ENCODE measurements around the gene CSTF1. TPM values are rescaled to one million over a fixed set of nuclear protein-coding genes. Genes with fewer than 3 reads are reported as not detected.

The CSTF1 gene
- total and polyA plus RNA-seq, 8 donors: 30.0 to 44.6 (median 41.5) TPM

GRCh38 chr20:56445130-56445529, 52.7 kb downstream of the CSTF1 start:
- Histone ChIP-seq H3K9me3 (no peaks in the 10 kb centered on the region), H3K36me3 (peaks cover 0 to 5% of the 10 kb centered on the region in 2 donors), H3K27me3 (peaks cover 0 to 15% of the 10 kb centered on the region in 2 donors), H3K4me1 (peaks cover 4 to 19% of the 10 kb centered on the region in 2 donors), H3K4me3 (no peak overlapping the region), H3K27ac (no peak overlapping the region)
- no peak for TF ChIP-seq CTCF (IDR thresholded peaks at IDR 0.05)
- DNase-seq (no peak), ATAC-seq (no peak)
- intact Hi-C loops (cut with DNase I): no loop called here

- Histone ChIP-seq H3K9me3 (no peaks in the 10 kb centered on the region), H3K27me3 (peaks cover 0 to 15% of the 10 kb centered on the region in 2 donors), H3K27ac (no peak overlapping the region), H3K36me3 (peaks cover 0 to 5% of the 10 kb centered on the region in 2 donors), H3K4me3 (no peak overlapping the region), H3K4me1 (peaks cover 4 to 15% of the 10 kb centered on the region in 2 donors)
- intact Hi-C loops (cut with DNase I): no loop called here
- DNase-seq (no peak), ATAC-seq (no peak)
- TF ChIP-seq CTCF (IDR thresholded peaks at IDR 0.05): no peak
Observed at GRCh38 chr20:56445540-56445939, 53.1 kb downstream of the CSTF1 start.

DNA sequence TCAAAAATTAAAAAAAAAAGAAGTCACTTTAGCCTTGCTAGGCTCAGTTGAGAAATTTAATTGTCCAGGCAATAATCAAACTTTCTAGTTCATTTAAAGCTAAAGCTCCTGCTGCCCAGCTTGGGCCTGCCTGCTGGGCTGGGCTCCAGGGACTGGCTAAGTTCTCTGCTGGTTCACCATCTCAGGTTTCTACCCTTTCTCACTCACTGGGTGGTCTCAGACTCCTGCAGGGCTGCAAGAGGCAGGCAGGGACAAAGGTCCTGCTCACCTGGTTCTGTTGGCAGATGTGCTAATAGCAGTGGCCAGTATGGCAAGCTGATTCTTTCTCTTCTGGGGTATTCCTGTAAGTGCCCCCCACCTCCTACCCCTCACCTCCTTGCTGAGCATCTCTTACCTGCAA, 54.8 kb downstream of the CSTF1 start:
- TF ChIP-seq CTCF (IDR thresholded peaks at IDR 0.05): no peak
- no peak for DNase-seq
- Histone ChIP-seq H3K36me3 (peaks cover 0 to 11% of the 10 kb centered on the region in 2 donors), H3K9me3 (no peaks in the 10 kb centered on the region), H3K27me3 (peaks cover 0 to 15% of the 10 kb centered on the region in 2 donors), H3K27ac (no peak overlapping the region), H3K4me3 (no peak overlapping the region), H3K4me1 (peaks cover 0 to 4% of the 10 kb centered on the region in 2 donors)
- intact Hi-C loops (cut with DNase I): no loop called here
- ATAC-seq: no peak

DNA sequence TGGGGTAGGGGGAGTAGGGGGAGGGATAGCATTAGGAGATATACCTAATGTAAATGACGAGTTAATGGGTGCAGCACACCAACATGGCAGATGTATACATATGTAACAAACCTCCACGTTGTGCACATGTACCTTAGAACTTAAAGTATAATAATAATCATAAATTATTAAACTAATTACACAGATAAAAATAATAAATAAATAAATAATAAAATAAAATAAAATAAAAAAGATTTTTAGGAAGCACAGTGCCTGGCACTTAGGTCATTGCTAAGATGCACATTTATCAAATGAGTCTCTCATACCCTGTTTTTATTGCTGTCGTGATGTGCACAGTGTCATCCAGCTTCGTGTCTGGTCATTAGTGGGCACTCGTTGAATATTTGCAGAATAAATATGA, 57.0 kb downstream of the CSTF1 start:
- Histone ChIP-seq H3K36me3 (peaks cover 0 to 13% of the 10 kb centered on the region in 2 donors), H3K27me3 (peaks cover 0 to 11% of the 10 kb centered on the region in 2 donors), H3K4me1 (no peaks in the 10 kb centered on the region), H3K9me3 (no peaks in the 10 kb centered on the region), H3K27ac (no peak overlapping the region), H3K4me3 (no peak overlapping the region)
- DNase-seq (no peak), ATAC-seq (no peak)
- intact Hi-C loops (cut with DNase I): no loop called here
- TF ChIP-seq CTCF (IDR thresholded peaks at IDR 0.05): no peak

- Histone ChIP-seq H3K4me1 (no peaks in the 10 kb centered on the region), H3K4me3 (no peak overlapping the region), H3K9me3 (no peaks in the 10 kb centered on the region), H3K27me3 (no peaks in the 10 kb centered on the region), H3K36me3 (peaks cover 0 to 8% of the 10 kb centered on the region in 2 donors), H3K27ac (no peak overlapping the region)
- no peak for DNase-seq
- no peak for ATAC-seq
- intact Hi-C loops (cut with DNase I): loop anchor here in 1 of 2 donors (10.0 kb wide), 1 partner anchor 56 kb away; the partner anchor contains the start of genes AURKA and CSTF1
- TF ChIP-seq CTCF (IDR thresholded peaks at IDR 0.05): no peak
Observed at GRCh38 chr20:56451056-56451765, 58.8 kb downstream of the CSTF1 start.

Measured in left lung (tissue), 10 donors.